ENCODE measurements around the gene UGCG.

DNA sequence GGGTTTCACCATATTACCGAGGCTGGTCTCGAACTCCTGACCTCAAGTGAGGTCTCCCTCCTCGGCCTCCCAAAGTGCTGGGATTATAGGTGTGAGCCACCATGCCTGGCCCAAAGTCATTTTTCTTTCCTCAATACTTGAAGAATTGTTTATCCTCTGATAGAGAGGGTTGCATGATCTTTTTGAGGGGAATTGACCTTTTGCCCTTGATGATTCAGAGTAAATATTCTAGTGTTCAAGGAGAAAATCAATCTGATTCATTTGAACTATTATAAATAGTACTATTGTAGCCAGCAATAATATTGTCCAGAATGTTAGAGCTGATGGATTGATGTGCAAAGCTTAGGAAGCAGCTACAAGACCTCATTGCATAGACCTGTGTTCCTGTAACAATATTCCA is 47.1 kb downstream of the UGCG start:
- TF ChIP-seq, protein P1, sequence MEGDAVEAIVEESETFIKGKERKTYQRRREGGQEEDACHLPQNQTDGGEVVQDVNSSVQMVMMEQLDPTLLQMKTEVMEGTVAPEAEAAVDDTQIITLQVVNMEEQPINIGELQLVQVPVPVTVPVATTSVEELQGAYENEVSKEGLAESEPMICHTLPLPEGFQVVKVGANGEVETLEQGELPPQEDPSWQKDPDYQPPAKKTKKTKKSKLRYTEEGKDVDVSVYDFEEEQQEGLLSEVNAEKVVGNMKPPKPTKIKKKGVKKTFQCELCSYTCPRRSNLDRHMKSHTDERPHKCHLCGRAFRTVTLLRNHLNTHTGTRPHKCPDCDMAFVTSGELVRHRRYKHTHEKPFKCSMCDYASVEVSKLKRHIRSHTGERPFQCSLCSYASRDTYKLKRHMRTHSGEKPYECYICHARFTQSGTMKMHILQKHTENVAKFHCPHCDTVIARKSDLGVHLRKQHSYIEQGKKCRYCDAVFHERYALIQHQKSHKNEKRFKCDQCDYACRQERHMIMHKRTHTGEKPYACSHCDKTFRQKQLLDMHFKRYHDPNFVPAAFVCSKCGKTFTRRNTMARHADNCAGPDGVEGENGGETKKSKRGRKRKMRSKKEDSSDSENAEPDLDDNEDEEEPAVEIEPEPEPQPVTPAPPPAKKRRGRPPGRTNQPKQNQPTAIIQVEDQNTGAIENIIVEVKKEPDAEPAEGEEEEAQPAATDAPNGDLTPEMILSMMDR (IDR thresholded peaks at IDR 0.05; ENCODE audit: insufficient read depth, low read length, poor library complexity, severe bottlenecking) = no peak
- no peak for TF ChIP-seq EZH2phosphoT487 (conservative IDR thresholded peaks at IDR 0.05; ENCODE audit: low read length)

Data from SU-DHL-6 (cell line).